ENCODE measurements around the gene LOXL1.

LOXL1 gene

GRCh38 chr15:73981761-73982221 is 55.5 kb downstream of the LOXL1 start:
- no peak for DNase-seq

GRCh38 chr15:73982222-73982962 is 56.1 kb downstream of the LOXL1 start:
- no peak for DNase-seq

- no peak for DNase-seq
These were observed 57.0 kb downstream of the LOXL1 start for GRCh38 chr15:73983211-73983727.

GRCh38 chr15:73983773-73984172 is 57.5 kb downstream of the LOXL1 start:
- no peak for DNase-seq

GRCh38 chr15:73984208-73984979 is 58.1 kb downstream of the LOXL1 start:
- DNase-seq: no peak

- no peak for DNase-seq
These were observed 59.0 kb downstream of the LOXL1 start for GRCh38 chr15:73985101-73985873.

GRCh38 chr15:73986055-73986775 is 60.0 kb downstream of the LOXL1 start:
- DNase-seq: no peak

- no peak for DNase-seq
These were observed 60.5 kb downstream of the LOXL1 start for GRCh38 chr15:73986776-73987056.

GRCh38 chr15:73987250-73987649 is 61.0 kb downstream of the LOXL1 start:
- DNase-seq: no peak

- no peak for DNase-seq
These were observed 61.6 kb downstream of the LOXL1 start for GRCh38 chr15:73987681-73988444.

GRCh38 chr15:73988445-73988969 is 62.2 kb downstream of the LOXL1 start:
- no peak for DNase-seq

- DNase-seq: no peak
These were observed 62.9 kb downstream of the LOXL1 start for GRCh38 chr15:73989001-73989798.

- DNase-seq: no peak
These were observed 64.2 kb downstream of the LOXL1 start for GRCh38 chr15:73990250-73991005.

GRCh38 chr15:73991260-73991659 is 65.0 kb downstream of the LOXL1 start:
- no peak for DNase-seq

GRCh38 chr15:73991726-73992593 is 65.7 kb downstream of the LOXL1 start, which contains the start of gene STOML1:
STOML1 (minus strand) TSS chr15:73992295; CDS start chr15:73992223, 72 bp downstream.
- peak; percentile 92 for DNase-seq

GRCh38 chr15:73992594-73992898 is 66.3 kb downstream of the LOXL1 start:
- no peak for DNase-seq

GRCh38 chr15:73993211-73993994 is 67.1 kb downstream of the LOXL1 start:
- no peak for DNase-seq

GRCh38 chr15:73994413-73994883 is 68.2 kb downstream of the LOXL1 start, which contains the start of gene PML:
PML (plus strand) TSS chr15:73994716; CDS start chr15:73994813, 97 bp downstream.
- peak; percentile 85 for DNase-seq

All from NCI-H345 (cell line).